Measurements from ENCODE around the gene AVPR2.
A peak's percentile ranks its signal among the peaks of the same experiment; 100 is the strongest.

GRCh38 chrX:153947009-153947769 lies 42.7 kb downstream of the AVPR2 start:
- TF ChIP-seq POLR2A (IDR thresholded peaks at IDR 0.05; ENCODE audit: extremely low read depth, insufficient read length), result no peak
- peak; percentile 80 for TF ChIP-seq CTCF (IDR thresholded peaks at IDR 0.05; ENCODE audit: low read depth, low read length)
